ENCODE measurements around the gene NAA16. TPM values are rescaled to one million over a fixed set of nuclear protein-coding genes. Genes with fewer than 3 reads are reported as not detected.

NAA16 gene
- 16.2 and 24.5 TPM in 2 replicates for total RNA-seq
- polyA plus RNA-seq: 10.7 and 12.0 TPM in 2 replicates

DNA sequence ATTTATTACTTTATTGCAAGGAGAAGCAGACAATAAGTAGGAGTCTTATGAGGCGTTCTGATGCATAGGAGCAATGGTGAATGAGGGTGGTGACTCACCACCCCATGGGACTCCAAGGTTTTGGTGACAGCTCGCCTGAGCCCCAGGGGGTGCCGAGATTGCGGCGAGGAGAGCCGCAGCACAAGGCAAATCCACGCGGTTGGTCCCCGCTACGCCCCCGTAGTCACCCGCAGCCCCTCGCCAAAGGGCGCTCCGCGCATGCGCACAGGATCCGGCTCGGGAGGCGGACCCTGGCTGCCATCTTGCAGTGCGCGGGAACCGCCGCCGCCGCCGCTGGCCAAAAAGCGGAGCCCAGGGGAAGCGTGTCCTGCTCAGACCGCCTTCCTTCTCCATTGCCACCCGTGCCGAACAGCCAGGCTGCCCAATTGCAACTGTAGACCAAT is at the start of gene NAA16:
Gene NAA16, plus strand, starts transcription at position 305 of the 443 bp plus-strand sequence. CDS start 262 bp downstream, outside the sequence.
- Histone ChIP-seq H3K4me1 (ENCODE audit: insufficient read depth) (peaks cover 13% of the 10 kb centered on the region), H2AFZ (peak within 1 kb of the TSS; percentile 77), H3K27me3 (no peaks in the 10 kb centered on the region), H3K36me3 (replicated peaks; ENCODE audit: insufficient read depth, low read depth) (no peaks in the 10 kb centered on the region), H3K27ac (peak within 1 kb of the TSS; percentile 97), H4K20me1 (ENCODE audit: insufficient read depth, poor library complexity, severe bottlenecking) (peaks cover 22% of the 10 kb centered on the region), H3K4me3 (peak within 1 kb of the TSS; percentile 100), H3K79me2 (peaks cover 47% of the 10 kb centered on the region), H3K9me2 (replicated peaks; ENCODE audit: insufficient read depth) (no peaks in the 10 kb centered on the region), H3K9me3 (ENCODE audit: low read depth) (no peaks in the 10 kb centered on the region), H3K4me2 (peak within 1 kb of the TSS; percentile 77)
- WGBS (ENCODE audit: low lambda C conversion rate, missing lambda C conversion rate): 3% methylated on average over 30 of the region's 32 CpGs
- DNase-seq (ENCODE audit: low spot score): peak; percentile 93
- no peak for TF ChIP-seq EZH2 (IDR thresholded peaks at IDR 0.05; ENCODE audit: borderline replicate concordance)
- TF ChIP-seq, protein P1, sequence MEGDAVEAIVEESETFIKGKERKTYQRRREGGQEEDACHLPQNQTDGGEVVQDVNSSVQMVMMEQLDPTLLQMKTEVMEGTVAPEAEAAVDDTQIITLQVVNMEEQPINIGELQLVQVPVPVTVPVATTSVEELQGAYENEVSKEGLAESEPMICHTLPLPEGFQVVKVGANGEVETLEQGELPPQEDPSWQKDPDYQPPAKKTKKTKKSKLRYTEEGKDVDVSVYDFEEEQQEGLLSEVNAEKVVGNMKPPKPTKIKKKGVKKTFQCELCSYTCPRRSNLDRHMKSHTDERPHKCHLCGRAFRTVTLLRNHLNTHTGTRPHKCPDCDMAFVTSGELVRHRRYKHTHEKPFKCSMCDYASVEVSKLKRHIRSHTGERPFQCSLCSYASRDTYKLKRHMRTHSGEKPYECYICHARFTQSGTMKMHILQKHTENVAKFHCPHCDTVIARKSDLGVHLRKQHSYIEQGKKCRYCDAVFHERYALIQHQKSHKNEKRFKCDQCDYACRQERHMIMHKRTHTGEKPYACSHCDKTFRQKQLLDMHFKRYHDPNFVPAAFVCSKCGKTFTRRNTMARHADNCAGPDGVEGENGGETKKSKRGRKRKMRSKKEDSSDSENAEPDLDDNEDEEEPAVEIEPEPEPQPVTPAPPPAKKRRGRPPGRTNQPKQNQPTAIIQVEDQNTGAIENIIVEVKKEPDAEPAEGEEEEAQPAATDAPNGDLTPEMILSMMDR (IDR thresholded peaks at IDR 0.05; ENCODE audit: poor library complexity): no peak
- no peak for TF ChIP-seq EZH2phosphoT487 (IDR thresholded peaks at IDR 0.05; ENCODE audit: low read depth, severe bottlenecking, unreplicated experiment)

DNA sequence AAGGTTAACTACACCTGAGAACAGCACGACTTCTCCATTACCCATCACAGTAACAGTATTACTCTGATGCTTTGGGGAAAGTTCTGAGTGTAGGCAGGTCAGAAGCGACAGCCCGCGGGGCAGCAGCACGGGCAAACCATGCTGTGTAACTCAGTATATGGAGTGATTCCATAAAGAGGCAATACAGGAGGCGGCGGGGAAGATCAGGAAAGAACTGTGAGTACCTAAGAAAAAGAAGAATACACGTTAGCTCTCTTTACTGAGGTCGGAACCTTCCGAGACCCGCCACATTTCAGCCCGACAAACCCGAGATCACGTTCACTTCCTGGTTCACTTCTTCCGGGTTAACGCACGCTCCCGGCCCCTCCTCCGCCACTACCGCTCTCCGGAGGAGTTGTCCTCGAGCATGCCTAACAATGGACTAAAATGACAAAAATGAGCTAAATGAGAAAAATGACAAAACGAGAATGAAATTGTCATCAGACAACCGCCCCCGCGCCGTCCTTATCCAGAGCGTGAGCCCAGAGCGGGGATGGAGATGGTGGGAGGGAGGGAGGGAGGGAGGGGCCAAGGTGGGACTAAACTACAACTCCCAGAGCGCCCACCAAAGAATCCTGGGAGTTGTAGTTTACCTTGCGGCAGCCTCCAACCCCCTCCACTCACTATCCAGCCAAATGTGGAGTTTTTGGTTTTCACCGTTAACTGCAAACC is 47.7 kb upstream of the NAA16 start, which contains the start of gene MTRF1:
Gene MTRF1, minus strand, starts transcription at position 316 of the 711 bp plus-strand sequence. CDS start 2,669 bp downstream, outside the sequence.
- DNase-seq (ENCODE audit: low spot score): peak; percentile 85
- Histone ChIP-seq H3K9me3 (ENCODE audit: low read depth) (no peaks in the 10 kb centered on the region), H3K27ac (peak within 1 kb of the TSS; percentile 75), H3K27me3 (no peaks in the 10 kb centered on the region), H3K4me1 (ENCODE audit: insufficient read depth) (no peaks in the 10 kb centered on the region), H3K4me2 (peak within 1 kb of the TSS; percentile 77), H3K79me2 (peaks cover 3% of the 10 kb centered on the region), H3K36me3 (replicated peaks; ENCODE audit: insufficient read depth, low read depth) (no peaks in the 10 kb centered on the region), H2AFZ (peak within 1 kb of the TSS; percentile 97), H4K20me1 (ENCODE audit: insufficient read depth, poor library complexity, severe bottlenecking) (no peaks in the 10 kb centered on the region), H3K4me3 (peak within 1 kb of the TSS; percentile 93), H3K9me2 (replicated peaks; ENCODE audit: insufficient read depth) (no peaks in the 10 kb centered on the region)
- TF ChIP-seq, protein P1 (IDR thresholded peaks at IDR 0.05; ENCODE audit: poor library complexity): no peak
- TF ChIP-seq EZH2 (IDR thresholded peaks at IDR 0.05; ENCODE audit: borderline replicate concordance): no peak
- TF ChIP-seq EZH2phosphoT487 (IDR thresholded peaks at IDR 0.05; ENCODE audit: low read depth, severe bottlenecking, unreplicated experiment): no peak
- WGBS (ENCODE audit: low lambda C conversion rate, missing lambda C conversion rate): 2% methylated on average over 31 of the region's 32 CpGs

DNA sequence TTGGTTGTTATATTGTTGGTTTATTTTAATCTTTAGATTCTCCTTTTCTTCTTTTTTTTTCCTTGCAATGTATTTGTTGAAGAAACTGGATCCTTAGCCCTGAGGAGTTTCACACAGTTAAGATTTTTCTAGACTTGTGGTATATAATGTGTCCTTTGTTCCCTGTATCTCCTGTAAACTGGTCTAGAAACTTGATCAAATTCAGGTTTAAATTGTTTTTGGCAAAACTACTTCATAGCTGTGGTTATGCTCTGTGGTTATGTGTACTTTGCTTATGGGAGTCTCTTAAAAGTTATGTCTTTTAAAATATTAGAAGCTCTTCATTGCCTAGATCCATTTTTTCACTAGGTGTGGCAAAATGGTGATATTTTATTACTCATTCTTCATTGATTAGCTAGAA is 44.0 kb upstream of the NAA16 start:
- H3K4me3 ChIP-seq: no peak overlapping the region
- H3K9me3 ChIP-seq (ENCODE audit: low read depth): peaks cover 4% of the 10 kb centered on the region
- H3K4me2 ChIP-seq: no peak overlapping the region
- no peaks in the 10 kb centered on the region for H3K4me1 ChIP-seq (ENCODE audit: insufficient read depth)
- H3K36me3 ChIP-seq (replicated peaks; ENCODE audit: insufficient read depth, low read depth): no peaks in the 10 kb centered on the region
- no peaks in the 10 kb centered on the region for H3K9me2 ChIP-seq (replicated peaks; ENCODE audit: insufficient read depth)
- DNase-seq (ENCODE audit: low spot score): no peak
- H3K27me3 ChIP-seq: no peaks in the 10 kb centered on the region
- TF ChIP-seq, protein P1 (IDR thresholded peaks at IDR 0.05; ENCODE audit: poor library complexity): no peak
- TF ChIP-seq EZH2 (IDR thresholded peaks at IDR 0.05; ENCODE audit: borderline replicate concordance): no peak
- TF ChIP-seq EZH2phosphoT487 (IDR thresholded peaks at IDR 0.05; ENCODE audit: low read depth, severe bottlenecking, unreplicated experiment): no peak
- no peaks in the 10 kb centered on the region for H3K79me2 ChIP-seq
- H3K27ac ChIP-seq: no peak overlapping the region
- no peak overlapping the region for H2AFZ ChIP-seq
- H4K20me1 ChIP-seq (ENCODE audit: insufficient read depth, poor library complexity, severe bottlenecking): no peaks in the 10 kb centered on the region
